ENCODE results near the gene STX4.

GRCh38 chr16:31085873-31086628, 52.7 kb downstream of the STX4 start:
- TF ChIP-seq, protein P1, sequence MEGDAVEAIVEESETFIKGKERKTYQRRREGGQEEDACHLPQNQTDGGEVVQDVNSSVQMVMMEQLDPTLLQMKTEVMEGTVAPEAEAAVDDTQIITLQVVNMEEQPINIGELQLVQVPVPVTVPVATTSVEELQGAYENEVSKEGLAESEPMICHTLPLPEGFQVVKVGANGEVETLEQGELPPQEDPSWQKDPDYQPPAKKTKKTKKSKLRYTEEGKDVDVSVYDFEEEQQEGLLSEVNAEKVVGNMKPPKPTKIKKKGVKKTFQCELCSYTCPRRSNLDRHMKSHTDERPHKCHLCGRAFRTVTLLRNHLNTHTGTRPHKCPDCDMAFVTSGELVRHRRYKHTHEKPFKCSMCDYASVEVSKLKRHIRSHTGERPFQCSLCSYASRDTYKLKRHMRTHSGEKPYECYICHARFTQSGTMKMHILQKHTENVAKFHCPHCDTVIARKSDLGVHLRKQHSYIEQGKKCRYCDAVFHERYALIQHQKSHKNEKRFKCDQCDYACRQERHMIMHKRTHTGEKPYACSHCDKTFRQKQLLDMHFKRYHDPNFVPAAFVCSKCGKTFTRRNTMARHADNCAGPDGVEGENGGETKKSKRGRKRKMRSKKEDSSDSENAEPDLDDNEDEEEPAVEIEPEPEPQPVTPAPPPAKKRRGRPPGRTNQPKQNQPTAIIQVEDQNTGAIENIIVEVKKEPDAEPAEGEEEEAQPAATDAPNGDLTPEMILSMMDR (IDR thresholded peaks at IDR 0.05), result no peak
- TF ChIP-seq, protein P2, sequence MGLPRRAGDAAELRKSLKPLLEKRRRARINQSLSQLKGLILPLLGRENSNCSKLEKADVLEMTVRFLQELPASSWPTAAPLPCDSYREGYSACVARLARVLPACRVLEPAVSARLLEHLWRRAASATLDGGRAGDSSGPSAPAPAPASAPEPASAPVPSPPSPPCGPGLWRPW (IDR thresholded peaks at IDR 0.05), result no peak
- TF ChIP-seq JUN (IDR thresholded peaks at IDR 0.05), result no peak
- TF ChIP-seq CHD2 (IDR thresholded peaks at IDR 0.05; ENCODE audit: low read length, partially characterized antibody), result no peak
- no peak for TF ChIP-seq CBX2 (IDR thresholded peaks at IDR 0.05; ENCODE audit: borderline replicate concordance, low read depth)
- no peak for TF ChIP-seq POLR2A (IDR thresholded peaks at IDR 0.05; ENCODE audit: low read length)
- TF ChIP-seq MAZ (IDR thresholded peaks at IDR 0.05; ENCODE audit: borderline replicate concordance, low read depth, low read length), result no peak
- TF ChIP-seq BHLHE40 (IDR thresholded peaks at IDR 0.05; ENCODE audit: low read depth, low read length), result no peak
- TF ChIP-seq, protein P3, sequence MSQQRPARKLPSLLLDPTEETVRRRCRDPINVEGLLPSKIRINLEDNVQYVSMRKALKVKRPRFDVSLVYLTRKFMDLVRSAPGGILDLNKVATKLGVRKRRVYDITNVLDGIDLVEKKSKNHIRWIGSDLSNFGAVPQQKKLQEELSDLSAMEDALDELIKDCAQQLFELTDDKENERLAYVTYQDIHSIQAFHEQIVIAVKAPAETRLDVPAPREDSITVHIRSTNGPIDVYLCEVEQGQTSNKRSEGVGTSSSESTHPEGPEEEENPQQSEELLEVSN (IDR thresholded peaks at IDR 0.05; ENCODE audit: borderline replicate concordance, low read depth), result no peak
- no peak for TF ChIP-seq SMC3 (IDR thresholded peaks at IDR 0.05)
- TF ChIP-seq, protein P4, sequence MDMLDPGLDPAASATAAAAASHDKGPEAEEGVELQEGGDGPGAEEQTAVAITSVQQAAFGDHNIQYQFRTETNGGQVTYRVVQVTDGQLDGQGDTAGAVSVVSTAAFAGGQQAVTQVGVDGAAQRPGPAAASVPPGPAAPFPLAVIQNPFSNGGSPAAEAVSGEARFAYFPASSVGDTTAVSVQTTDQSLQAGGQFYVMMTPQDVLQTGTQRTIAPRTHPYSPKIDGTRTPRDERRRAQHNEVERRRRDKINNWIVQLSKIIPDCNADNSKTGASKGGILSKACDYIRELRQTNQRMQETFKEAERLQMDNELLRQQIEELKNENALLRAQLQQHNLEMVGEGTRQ (IDR thresholded peaks at IDR 0.05), result no peak
- TF ChIP-seq, protein P5, sequence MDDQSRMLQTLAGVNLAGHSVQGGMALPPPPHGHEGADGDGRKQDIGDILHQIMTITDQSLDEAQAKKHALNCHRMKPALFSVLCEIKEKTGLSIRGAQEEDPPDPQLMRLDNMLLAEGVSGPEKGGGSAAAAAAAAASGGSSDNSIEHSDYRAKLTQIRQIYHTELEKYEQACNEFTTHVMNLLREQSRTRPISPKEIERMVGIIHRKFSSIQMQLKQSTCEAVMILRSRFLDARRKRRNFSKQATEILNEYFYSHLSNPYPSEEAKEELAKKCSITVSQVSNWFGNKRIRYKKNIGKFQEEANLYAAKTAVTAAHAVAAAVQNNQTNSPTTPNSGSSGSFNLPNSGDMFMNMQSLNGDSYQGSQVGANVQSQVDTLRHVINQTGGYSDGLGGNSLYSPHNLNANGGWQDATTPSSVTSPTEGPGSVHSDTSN (IDR thresholded peaks at IDR 0.05), result no peak
- TF ChIP-seq, protein P6, sequence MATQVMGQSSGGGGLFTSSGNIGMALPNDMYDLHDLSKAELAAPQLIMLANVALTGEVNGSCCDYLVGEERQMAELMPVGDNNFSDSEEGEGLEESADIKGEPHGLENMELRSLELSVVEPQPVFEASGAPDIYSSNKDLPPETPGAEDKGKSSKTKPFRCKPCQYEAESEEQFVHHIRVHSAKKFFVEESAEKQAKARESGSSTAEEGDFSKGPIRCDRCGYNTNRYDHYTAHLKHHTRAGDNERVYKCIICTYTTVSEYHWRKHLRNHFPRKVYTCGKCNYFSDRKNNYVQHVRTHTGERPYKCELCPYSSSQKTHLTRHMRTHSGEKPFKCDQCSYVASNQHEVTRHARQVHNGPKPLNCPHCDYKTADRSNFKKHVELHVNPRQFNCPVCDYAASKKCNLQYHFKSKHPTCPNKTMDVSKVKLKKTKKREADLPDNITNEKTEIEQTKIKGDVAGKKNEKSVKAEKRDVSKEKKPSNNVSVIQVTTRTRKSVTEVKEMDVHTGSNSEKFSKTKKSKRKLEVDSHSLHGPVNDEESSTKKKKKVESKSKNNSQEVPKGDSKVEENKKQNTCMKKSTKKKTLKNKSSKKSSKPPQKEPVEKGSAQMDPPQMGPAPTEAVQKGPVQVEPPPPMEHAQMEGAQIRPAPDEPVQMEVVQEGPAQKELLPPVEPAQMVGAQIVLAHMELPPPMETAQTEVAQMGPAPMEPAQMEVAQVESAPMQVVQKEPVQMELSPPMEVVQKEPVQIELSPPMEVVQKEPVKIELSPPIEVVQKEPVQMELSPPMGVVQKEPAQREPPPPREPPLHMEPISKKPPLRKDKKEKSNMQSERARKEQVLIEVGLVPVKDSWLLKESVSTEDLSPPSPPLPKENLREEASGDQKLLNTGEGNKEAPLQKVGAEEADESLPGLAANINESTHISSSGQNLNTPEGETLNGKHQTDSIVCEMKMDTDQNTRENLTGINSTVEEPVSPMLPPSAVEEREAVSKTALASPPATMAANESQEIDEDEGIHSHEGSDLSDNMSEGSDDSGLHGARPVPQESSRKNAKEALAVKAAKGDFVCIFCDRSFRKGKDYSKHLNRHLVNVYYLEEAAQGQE (IDR thresholded peaks at IDR 0.05), result no peak

Data from A549 (cell line).